ENCODE measurements around the gene DLX2. TPM values are rescaled to one million over a fixed set of nuclear protein-coding genes. Genes with fewer than 3 reads are reported as not detected.

Gene DLX2
- total and polyA plus RNA-seq, 2 of the 13 experiments (the other 11 are each of a cell fraction or from before 2014, with no cell fraction given), result 0.07 to 0.15 TPM

GRCh38 chr2:172086241-172087206 lies 16.2 kb downstream of the DLX2 start (continued):
- TF ChIP-seq ZNF777 (CRISPR knock-in tag; IDR thresholded peaks at IDR 0.05) (peak; percentile 79), RNF2 (conservative IDR thresholded peaks at IDR 0.05; ENCODE audit: low read depth) (0 out of 2 replicates have a peak, but pooled peaks have one; percentile 55), ZNF572 (CRISPR knock-in tag; IDR thresholded peaks at IDR 0.05) (peak; percentile 26; the same call in 1 of the 2 replicates), DDIT3 (CRISPR knock-in tag; IDR thresholded peaks at IDR 0.05) (no peak), ZNF263 (CRISPR knock-in tag; IDR thresholded peaks at IDR 0.05) (peak; percentile 54), ARID5B (CRISPR knock-in tag; IDR thresholded peaks at IDR 0.05) (peak; percentile 30), NONO (IDR thresholded peaks at IDR 0.05) (no peak), NONO (CRISPR knock-in tag; conservative IDR thresholded peaks at IDR 0.05) (no peak), ZNF205 (CRISPR knock-in tag; IDR thresholded peaks at IDR 0.05) (0 out of 2 replicates have a peak, but pooled peaks have one; percentile 15), ZNF816 (CRISPR knock-in tag; IDR thresholded peaks at IDR 0.05; ENCODE audit: borderline replicate concordance) (no peak), ZNF607 (CRISPR knock-in tag; IDR thresholded peaks at IDR 0.05; ENCODE audit: borderline replicate concordance) (0 out of 2 replicates have a peak, but pooled peaks have one; percentile 54), STAG1 (CRISPR knock-in tag; IDR thresholded peaks at IDR 0.05) (peak; percentile 14; the same call in 1 of the 2 replicates), SNAI1 (CRISPR knock-in tag; IDR thresholded peaks at IDR 0.05; ENCODE audit: borderline replicate concordance) (no peak), BORCS8-MEF2B (CRISPR knock-in tag; IDR thresholded peaks at IDR 0.05) (peak; percentile 56; the same call in 1 of the 2 replicates), XRCC5 (optimal IDR thresholded peaks at IDR 0.05; ENCODE audit: low read length) (peak; percentile 65), KDM1A (CRISPR knock-in tag; IDR thresholded peaks at IDR 0.05) (no peak), SNAPC2 (CRISPR knock-in tag; IDR thresholded peaks at IDR 0.05) (no peak), EZH2 (conservative IDR thresholded peaks at IDR 0.05; ENCODE audit: low read depth, low read length) (peak; percentile 76; the same call in 1 of the 2 replicates), ZNF800 (CRISPR knock-in tag; IDR thresholded peaks at IDR 0.05) (peak; percentile 93), THAP9 (CRISPR knock-in tag; IDR thresholded peaks at IDR 0.05; ENCODE audit: borderline replicate concordance) (0 out of 2 replicates have a peak, but pooled peaks have one; percentile 17)
